Subcutaneous abdominal adipose tissue (tissue), 5 donors: Measurements from ENCODE around the gene TPM1.
A peak's percentile ranks its signal among the peaks of the same experiment; 100 is the strongest.

Source experiments
- H3K27ac ChIP-seq: one replicate; pipeline ENCODE4 v1.7.0; 2013; ENCODE audit warnings: low read depth, mild to moderate bottlenecking, inconsistent platforms, low read length, moderate library complexity
- H3K27me3 ChIP-seq, 5 donors: one replicate each; pipeline ENCODE4 v1.7.0; 2013; ENCODE audit warnings: low read length in 5 of 5, inconsistent platforms in 1 of 5; ENCODE audit not compliant: control insufficient read depth in 5 of 5, insufficient read depth in 4 of 5
- H3K36me3 ChIP-seq, 5 donors: one replicate each; pipeline ENCODE4 v1.7.0; 2013; ENCODE audit warnings: low read length in 5 of 5; ENCODE audit not compliant: control insufficient read depth in 5 of 5, insufficient read depth in 5 of 5
- H3K4me1 ChIP-seq, 5 donors: one replicate each; pipeline ENCODE4 v1.7.0; 2013; ENCODE audit warnings: low read length in 5 of 5, mild to moderate bottlenecking in 3 of 5, moderate library complexity in 1 of 5; ENCODE audit not compliant: control insufficient read depth in 5 of 5, insufficient read depth in 5 of 5
- H3K4me3 ChIP-seq, 5 donors: one replicate each; pipeline ENCODE4 v1.7.0; 2013; ENCODE audit warnings: low read length in 5 of 5, low read depth in 1 of 5
- H3K9ac ChIP-seq, 5 donors: one replicate each; pipeline ENCODE4 v1.7.0; 2013; ENCODE audit warnings: low read length in 5 of 5, mild to moderate bottlenecking in 4 of 5, moderate library complexity in 3 of 5
- H3K9me3 ChIP-seq, 5 donors: one replicate each; pipeline ENCODE4 v1.7.0; 2013; ENCODE audit warnings: low read length in 5 of 5; ENCODE audit not compliant: control insufficient read depth in 5 of 5
- donor health status: healthy.
- donor health status: healthy.
- donor health status: healthy.
- donor health status: healthy.
- donor health status: healthy.

Gene TPM1

GRCh38 chr15:63027646-63028045 is 14.9 kb upstream of the TPM1 start:
- H3K4me3 ChIP-seq = no peak overlapping the region
- H3K27me3 ChIP-seq = peaks cover 0 to 12% (median 0%) of the 10 kb centered on the region in 5 donors
- H3K27ac ChIP-seq = no peak overlapping the region
- H3K9me3 ChIP-seq = no peaks in the 10 kb centered on the region
- no peak overlapping the region for H3K9ac ChIP-seq
- no peaks in the 10 kb centered on the region for H3K36me3 ChIP-seq
- peaks cover 0 to 11% (median 0%) of the 10 kb centered on the region in 5 donors for H3K4me1 ChIP-seq

- H3K27me3 ChIP-seq = peaks cover 0 to 12% (median 0%) of the 10 kb centered on the region in 5 donors
- H3K27ac ChIP-seq = no peak overlapping the region
- H3K36me3 ChIP-seq = no peaks in the 10 kb centered on the region
- no peak overlapping the region for H3K4me3 ChIP-seq
- no peaks in the 10 kb centered on the region for H3K9me3 ChIP-seq
- no peak overlapping the region for H3K9ac ChIP-seq
- H3K4me1 ChIP-seq = peaks cover 0 to 11% (median 0%) of the 10 kb centered on the region in 5 donors
These were observed 14.0 kb upstream of the TPM1 start for GRCh38 chr15:63028442-63029110.

GRCh38 chr15:63029676-63030075 is 12.9 kb upstream of the TPM1 start:
- Histone ChIP-seq H3K4me3 (peak overlapping the region in 2 of 5 donors; percentile 26 to 42), H3K27ac (no peak overlapping the region), H3K9me3 (no peaks in the 10 kb centered on the region), H3K36me3 (no peaks in the 10 kb centered on the region), H3K27me3 (peaks cover 0 to 12% (median 0%) of the 10 kb centered on the region in 5 donors), H3K4me1 (peaks cover 0 to 11% (median 0%) of the 10 kb centered on the region in 5 donors), H3K9ac (no peak overlapping the region)

- H3K9me3 ChIP-seq = no peaks in the 10 kb centered on the region
- peaks cover 0 to 11% (median 0%) of the 10 kb centered on the region in 5 donors for H3K4me1 ChIP-seq
- no peak overlapping the region for H3K9ac ChIP-seq
- H3K36me3 ChIP-seq = no peaks in the 10 kb centered on the region
- peaks cover 0 to 12% (median 0%) of the 10 kb centered on the region in 5 donors for H3K27me3 ChIP-seq
- peak overlapping the region in 1 of 5 donors; percentile 42 for H3K4me3 ChIP-seq
- no peak overlapping the region for H3K27ac ChIP-seq
These were observed 12.4 kb upstream of the TPM1 start for GRCh38 chr15:63030101-63030551.

- Histone ChIP-seq H3K27ac (no peak overlapping the region), H3K9ac (no peak overlapping the region), H3K4me3 (no peak overlapping the region), H3K4me1 (peaks cover 0 to 11% (median 0%) of the 10 kb centered on the region in 5 donors), H3K36me3 (no peaks in the 10 kb centered on the region), H3K27me3 (peaks cover 0 to 8% (median 0%) of the 10 kb centered on the region in 5 donors), H3K9me3 (peaks cover 0 to 2% (median 0%) of the 10 kb centered on the region in 5 donors)
These were observed 8.0 kb upstream of the TPM1 start for GRCh38 chr15:63034578-63034977.

- Histone ChIP-seq H3K4me1 (peaks cover 0 to 4% (median 0%) of the 10 kb centered on the region in 5 donors), H3K4me3 (no peak overlapping the region), H3K9ac (no peak overlapping the region), H3K36me3 (no peaks in the 10 kb centered on the region), H3K27me3 (peaks cover 0 to 3% (median 0%) of the 10 kb centered on the region in 5 donors), H3K9me3 (peaks cover 0 to 3% (median 0%) of the 10 kb centered on the region in 5 donors), H3K27ac (no peak overlapping the region)
These were observed 7.3 kb upstream of the TPM1 start for GRCh38 chr15:63035253-63035652.

- Histone ChIP-seq H3K27ac (no peak overlapping the region), H3K4me3 (no peak overlapping the region), H3K4me1 (no peaks in the 10 kb centered on the region), H3K36me3 (no peaks in the 10 kb centered on the region), H3K9me3 (peaks cover 0 to 3% (median 0%) of the 10 kb centered on the region in 5 donors), H3K9ac (no peak overlapping the region), H3K27me3 (peaks cover 0 to 4% (median 0%) of the 10 kb centered on the region in 5 donors)
These were observed 6.6 kb upstream of the TPM1 start for GRCh38 chr15:63035977-63036376.

- Histone ChIP-seq H3K9ac (no peak overlapping the region), H3K9me3 (peaks cover 0 to 3% (median 0%) of the 10 kb centered on the region in 5 donors), H3K4me3 (no peak overlapping the region), H3K4me1 (peaks cover 0 to 17% (median 13%) of the 10 kb centered on the region in 5 donors), H3K36me3 (no peaks in the 10 kb centered on the region), H3K27ac (no peak overlapping the region), H3K27me3 (peaks cover 4 to 15% (median 11%) of the 10 kb centered on the region in 5 donors)
These were observed 4.4 kb upstream of the TPM1 start for GRCh38 chr15:63037976-63038720.

GRCh38 chr15:63038926-63039673 is 3.4 kb upstream of the TPM1 start:
- Histone ChIP-seq H3K27ac (no peak overlapping the region), H3K4me3 (no peak overlapping the region), H3K9ac (no peak overlapping the region), H3K9me3 (peaks cover 0 to 3% (median 0%) of the 10 kb centered on the region in 5 donors), H3K4me1 (peaks cover 0 to 27% (median 22%) of the 10 kb centered on the region in 5 donors), H3K27me3 (peaks cover 11 to 25% (median 19%) of the 10 kb centered on the region in 5 donors), H3K36me3 (no peaks in the 10 kb centered on the region)
